ENCODE measurements around the gene TUBGCP3. TPM values are rescaled to one million over a fixed set of nuclear protein-coding genes. Genes with fewer than 3 reads are reported as not detected.

TUBGCP3 gene
- total and polyA plus RNA-seq, 9 donors: 19.4 to 58.0 (median 29.5) TPM

GRCh38 chr13:112592181-112592580 lies 4.2 kb upstream of the TUBGCP3 start:
- TF ChIP-seq POLR2A (IDR thresholded peaks at IDR 0.05) (no peak), EP300 (IDR thresholded peaks at IDR 0.05) (no peak), CTCF (IDR thresholded peaks at IDR 0.05) (no peak)
- Histone ChIP-seq H3K36me3 (no peaks in the 10 kb centered on the region), H3K27ac (no peak overlapping the region), H3K4me3 (no peak overlapping the region), H3K4me1 (ENCODE audit: insufficient read depth) (peaks cover 4% of the 10 kb centered on the region), H3K9me3 (no peaks in the 10 kb centered on the region), H3K27me3 (no peaks in the 10 kb centered on the region)
- DNase-seq: no peak
- intact Hi-C loops (cut with DNase I): no loop called here
- WGBS, 3 donors: 88 to 91% (median 91%) methylated on average over 7 of the region's 7 CpGs

GRCh38 chr13:112588490-112589297 lies 741 bp upstream of the TUBGCP3 start:
- WGBS, 3 donors: 57 to 72% (median 72%) methylated on average over 33 of the region's 33 CpGs
- DNase-seq: no peak
- Histone ChIP-seq H3K27ac (peak overlapping the region; percentile 82 to 95), H3K4me3 (peak overlapping the region; percentile 98), H3K36me3 (no peaks in the 10 kb centered on the region), H3K27me3 (no peaks in the 10 kb centered on the region), H3K4me1 (ENCODE audit: insufficient read depth) (peaks cover 9% of the 10 kb centered on the region), H3K9me3 (no peaks in the 10 kb centered on the region)
- intact Hi-C loops (cut with DNase I): no loop called here
- no peak for TF ChIP-seq POLR2A (IDR thresholded peaks at IDR 0.05)
- TF ChIP-seq EP300 (IDR thresholded peaks at IDR 0.05): no peak
- TF ChIP-seq CTCF (IDR thresholded peaks at IDR 0.05): no peak

GRCh38 chr13:112587212-112587763 lies 665 bp downstream of the TUBGCP3 start:
- Histone ChIP-seq H3K27me3 (no peaks in the 10 kb centered on the region), H3K4me3 (peak overlapping the region; percentile 98), H3K27ac (peak overlapping the region; percentile 82 to 95), H3K4me1 (ENCODE audit: insufficient read depth) (peaks cover 9% of the 10 kb centered on the region), H3K9me3 (no peaks in the 10 kb centered on the region), H3K36me3 (no peaks in the 10 kb centered on the region)
- intact Hi-C loops (cut with DNase I): no loop called here
- 0 to 1% (median 0%) methylated on average over 37 to 42 of the region's 42 CpGs for WGBS, 3 donors
- TF ChIP-seq CTCF (IDR thresholded peaks at IDR 0.05) (no peak), EP300 (IDR thresholded peaks at IDR 0.05) (no peak), POLR2A (IDR thresholded peaks at IDR 0.05) (peak; percentile 17)
- DNase-seq: peak; percentile 92 to 94 (median 93)

GRCh38 chr13:112586334-112586960 lies 1.5 kb downstream of the TUBGCP3 start:
- Histone ChIP-seq H3K36me3 (no peaks in the 10 kb centered on the region), H3K27ac (peak overlapping the region in 1 of 2 donors; percentile 95), H3K4me3 (no peak overlapping the region), H3K4me1 (ENCODE audit: insufficient read depth) (peaks cover 9% of the 10 kb centered on the region), H3K27me3 (no peaks in the 10 kb centered on the region), H3K9me3 (no peaks in the 10 kb centered on the region)
- intact Hi-C loops (cut with DNase I): no loop called here
- WGBS, 3 donors: 83 to 88% (median 85%) methylated on average over 6 of the region's 6 CpGs
- TF ChIP-seq CTCF (IDR thresholded peaks at IDR 0.05): no peak
- no peak for TF ChIP-seq EP300 (IDR thresholded peaks at IDR 0.05)
- no peak for TF ChIP-seq POLR2A (IDR thresholded peaks at IDR 0.05)
- DNase-seq: no peak
